ENCODE measurements around the gene BMP5. TPM values are rescaled to one million over a fixed set of nuclear protein-coding genes. Genes with fewer than 3 reads are reported as not detected.

BMP5 gene
- total and polyA plus RNA-seq, 4 donors, result 1.2 to 88.7 (median 6.4) TPM

- no peaks in the 10 kb centered on the region for H3K36me3 ChIP-seq (ENCODE audit: control insufficient read depth in 4 of 4, insufficient read depth in 4 of 4, low read length in 4 of 4)
- H3K27ac ChIP-seq (ENCODE audit: low read depth in 1 of 2, low read length in 1 of 2), result no peak overlapping the region
- no peak for TF ChIP-seq CTCF (IDR thresholded peaks at IDR 0.05; ENCODE audit: control extremely low read depth, extremely low read depth)
- ATAC-seq (ENCODE audit: insufficient read depth, low FRiP score) (no peak), DNase-seq (peak in 2 of 3 donors; percentile 92 to 96)
- H3K4me1 ChIP-seq (ENCODE audit: control insufficient read depth in 5 of 5, insufficient read depth in 5 of 5, low read length in 5 of 5), result peaks cover 0 to 35% (median 0%) of the 10 kb centered on the region in 5 donors
- H3K9ac ChIP-seq (ENCODE audit: insufficient read depth in 1 of 2, low read length in 2 of 2), result no peak overlapping the region
- WGBS, 2 donors, result 66 to 83% methylated on average over 2 of the region's 2 CpGs
- H3K9me3 ChIP-seq (ENCODE audit: control insufficient read depth in 4 of 4, insufficient read depth in 3 of 4, low read length in 3 of 4), result peaks cover 0 to 2% (median 0%) of the 10 kb centered on the region in 4 donors
- no peak overlapping the region for H3K4me3 ChIP-seq
- no peaks in the 10 kb centered on the region for H3K27me3 ChIP-seq (ENCODE audit: control insufficient read depth in 3 of 3, insufficient read depth in 3 of 3, low read length in 2 of 3)
Observed at GRCh38 chr6:55705451-55706440, 169.6 kb downstream of the BMP5 start.

- WGBS, 2 donors, result 87 to 92% methylated on average over 1 of the region's 1 CpG
- H3K27ac ChIP-seq (ENCODE audit: low read depth in 1 of 2, low read length in 1 of 2), result no peak overlapping the region
- no peaks in the 10 kb centered on the region for H3K36me3 ChIP-seq (ENCODE audit: control insufficient read depth in 4 of 4, insufficient read depth in 4 of 4, low read length in 4 of 4)
- H3K9me3 ChIP-seq (ENCODE audit: control insufficient read depth in 4 of 4, insufficient read depth in 3 of 4, low read length in 3 of 4), result peaks cover 0 to 2% (median 0%) of the 10 kb centered on the region in 4 donors
- ATAC-seq (ENCODE audit: insufficient read depth, low FRiP score) (no peak), DNase-seq (no peak)
- H3K9ac ChIP-seq (ENCODE audit: insufficient read depth in 1 of 2, low read length in 2 of 2), result no peak overlapping the region
- no peak for TF ChIP-seq CTCF (IDR thresholded peaks at IDR 0.05; ENCODE audit: control extremely low read depth, extremely low read depth)
- H3K4me1 ChIP-seq (ENCODE audit: control insufficient read depth in 5 of 5, insufficient read depth in 5 of 5, low read length in 5 of 5), result peaks cover 0 to 35% (median 0%) of the 10 kb centered on the region in 5 donors
- H3K4me3 ChIP-seq, result no peak overlapping the region
- H3K27me3 ChIP-seq (ENCODE audit: control insufficient read depth in 3 of 3, insufficient read depth in 3 of 3, low read length in 2 of 3), result no peaks in the 10 kb centered on the region
Observed at GRCh38 chr6:55704421-55704820, 171.0 kb downstream of the BMP5 start.

Data from lung (tissue), 12 donors.